Fibroblast of skin of scalp (primary cell): Measurements from ENCODE around the gene DUSP19. TPM values are rescaled to one million over a fixed set of nuclear protein-coding genes. Genes with fewer than 3 reads are reported as not detected.
"Not testable (repeated sequence)": the region's sequence is repeated elsewhere in the genome, so short reads cannot be mapped to it uniquely, and the experiment has no call there.

Experiments
- DNase-seq: peaks from one replicate; pipeline ENCODE4 v3.0.0-alpha.2; 2013
- polyA plus RNA-seq, 2 experiments: library from polyadenylated mRNA; unstranded; fragments of 120-200 nt; gene quantifications; one replicate each; pipeline ENCODE4 v1.2.1, GENCODE V29; 2013; ENCODE audit not compliant: insufficient read length in 2 of 2

DUSP19 gene
- polyA plus RNA-seq (2013, experiment 1 of 2; ENCODE audit: insufficient read length): 1.3 TPM
- 0.96 TPM for polyA plus RNA-seq (2013, experiment 2 of 2; ENCODE audit: insufficient read length)

- DNase-seq: peak; percentile 89
These were observed at the start of gene DUSP19 for GRCh38 chr2:183078464-183079138. TSS of gene DUSP19 (plus strand) at chr2:183078747. CDS start at chr2:183078934, 187 bp downstream.

GRCh38 chr2:183029219-183029618 is 49.3 kb upstream of the DUSP19 start:
- DNase-seq: peak; percentile 59

DNA sequence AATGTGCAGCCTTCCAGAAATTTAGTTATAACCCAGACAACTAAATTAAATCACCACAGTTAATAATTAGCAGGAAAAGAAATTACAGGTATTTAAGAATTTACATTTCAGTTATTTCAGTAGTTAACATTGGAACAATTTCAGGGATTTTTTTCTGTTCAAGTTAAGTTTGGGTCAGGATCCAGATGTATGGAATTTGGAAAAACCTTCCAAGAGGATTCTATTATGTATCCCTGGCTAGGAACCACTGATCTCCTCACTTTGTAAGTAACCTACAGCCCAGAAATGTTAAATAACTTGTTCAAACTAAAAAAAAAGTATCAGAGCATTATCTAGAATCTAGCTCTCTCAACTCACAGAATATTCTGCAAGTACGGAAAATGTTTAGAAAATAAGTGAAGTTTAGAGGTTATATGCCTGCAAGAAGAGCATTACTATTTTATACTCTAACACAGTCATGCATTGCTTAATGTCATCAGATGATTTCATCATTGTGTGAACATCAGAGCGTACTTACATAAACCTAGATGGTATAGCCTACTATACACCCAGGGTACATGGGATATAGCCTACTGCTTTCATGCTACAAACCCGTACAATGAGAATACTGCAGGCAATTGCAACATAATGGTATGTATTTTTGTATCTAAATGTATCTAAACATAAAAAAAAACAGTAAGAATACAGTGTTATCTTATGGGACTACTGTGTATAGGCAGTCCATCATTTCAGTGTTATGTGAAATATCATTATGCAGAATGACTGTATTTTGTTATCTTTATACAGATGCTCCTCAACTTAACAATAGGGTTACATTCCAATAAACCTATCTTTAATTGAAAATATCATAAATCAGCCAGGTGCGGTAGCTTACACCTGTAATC is 46.4 kb upstream of the DUSP19 start:
- DNase-seq: peak; percentile 39

GRCh38 chr2:183033951-183034350 is 44.6 kb upstream of the DUSP19 start:
- DNase-seq: no peak

DNA sequence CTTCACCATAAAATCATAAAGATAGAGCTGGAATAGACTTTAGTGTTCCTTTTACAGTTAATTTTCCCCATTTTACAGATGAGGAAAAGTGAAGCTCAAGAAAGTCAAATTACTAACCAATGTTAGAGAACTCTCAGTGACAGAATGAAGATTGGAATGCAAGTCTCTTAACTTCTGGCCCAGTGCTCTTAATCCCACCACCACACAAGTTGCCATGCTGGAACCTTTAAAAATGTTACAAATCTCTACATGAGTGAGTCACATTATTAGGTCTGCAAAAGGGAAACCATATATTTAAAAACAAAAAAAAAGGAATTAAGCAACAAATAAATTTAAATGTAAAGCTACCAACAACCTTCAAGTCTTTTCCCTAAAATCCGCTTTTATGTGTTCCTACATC is 43.7 kb upstream of the DUSP19 start:
- DNase-seq: peak; percentile 83

DNA sequence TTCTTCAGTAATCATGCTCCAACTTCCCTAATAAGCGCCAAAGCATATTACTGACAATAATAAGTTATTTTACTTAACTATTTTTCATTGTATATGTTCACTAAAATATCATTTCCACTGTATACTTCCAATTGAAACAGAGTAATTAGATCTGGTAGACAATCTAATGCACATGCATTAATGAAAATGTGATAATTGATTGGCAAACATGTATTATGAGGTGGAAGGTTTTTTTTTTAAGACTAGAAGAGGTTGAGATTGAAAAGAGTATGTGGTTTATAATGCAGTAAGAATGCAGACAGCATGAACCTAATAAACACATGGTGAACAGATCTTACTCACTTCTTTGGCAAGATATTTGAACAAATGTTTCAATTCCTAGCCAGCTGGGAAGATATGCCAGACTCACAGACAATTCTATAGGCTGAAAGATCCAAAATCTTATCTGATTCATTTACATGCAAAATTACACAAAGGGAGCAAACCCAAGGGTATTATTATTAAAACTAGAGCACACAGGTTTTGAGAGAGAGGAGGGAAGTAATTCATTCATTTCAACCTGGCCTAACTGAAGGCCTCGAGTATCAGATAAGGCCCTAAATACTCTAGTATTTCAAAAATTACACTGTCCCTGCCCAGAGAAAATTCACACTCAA is 43.1 kb upstream of the DUSP19 start:
- peak; percentile 78 for DNase-seq

GRCh38 chr2:183035954-183036669 is 42.4 kb upstream of the DUSP19 start:
- DNase-seq: no peak

GRCh38 chr2:183037074-183037552 is 41.4 kb upstream of the DUSP19 start:
- DNase-seq: no peak

DNA sequence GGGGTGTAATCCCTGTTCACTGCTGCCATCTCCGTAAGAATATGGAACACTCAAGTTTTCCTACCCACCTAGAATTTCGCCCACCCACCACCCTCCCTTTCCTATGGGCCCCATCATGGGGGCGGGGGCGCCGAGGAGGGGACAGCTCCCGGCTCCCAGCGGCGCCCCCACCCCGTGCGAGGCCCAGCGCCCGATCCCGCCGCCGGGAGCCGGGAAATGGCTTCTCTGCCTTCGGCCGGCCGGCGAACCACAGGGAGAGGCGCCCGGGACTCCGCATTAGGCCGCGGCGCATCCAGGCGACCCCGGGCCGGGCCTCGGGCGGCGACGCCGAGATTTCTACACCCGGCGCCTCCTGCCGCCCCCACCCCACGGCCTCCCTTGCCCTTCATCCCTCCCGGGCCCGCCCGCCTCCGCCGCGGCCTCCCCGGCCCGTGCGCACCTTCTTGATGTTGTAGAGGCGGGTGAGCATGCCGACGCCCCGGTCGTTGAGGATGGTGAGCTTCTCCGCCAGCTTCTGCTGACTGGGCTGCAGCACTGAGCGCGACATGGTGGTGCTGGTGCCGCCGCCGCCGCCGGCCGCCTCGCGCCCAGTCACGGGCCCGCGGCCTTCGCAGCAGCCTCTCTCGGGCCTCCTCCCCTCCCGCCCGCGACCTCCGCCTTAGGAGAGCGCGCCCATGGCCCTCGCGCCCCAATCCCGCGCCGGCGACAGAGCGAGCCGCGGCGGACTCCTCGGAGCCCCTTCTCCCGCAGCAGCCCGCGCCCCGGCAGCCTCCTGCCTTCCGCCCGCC is 40.8 kb upstream of the DUSP19 start:
- peak; percentile 45 for DNase-seq

GRCh38 chr2:183038341-183039300 is 39.9 kb upstream of the DUSP19 start, which contains the start of gene NCKAP1:
TSS of gene NCKAP1 (minus strand) at chr2:183038457. CDS start at chr2:183038099, 358 bp downstream.
- peak; percentile 91 for DNase-seq

- DNase-seq: no peak
These were observed 37.9 kb upstream of the DUSP19 start for GRCh38 chr2:183040604-183041003.

GRCh38 chr2:183043580-183043979 is 35.0 kb upstream of the DUSP19 start:
- not testable (repeated sequence) for DNase-seq

- not testable (repeated sequence) for DNase-seq
These were observed 30.9 kb upstream of the DUSP19 start for GRCh38 chr2:183047486-183048125.

GRCh38 chr2:183049420-183049819 is 29.1 kb upstream of the DUSP19 start:
- DNase-seq: no peak

DNA sequence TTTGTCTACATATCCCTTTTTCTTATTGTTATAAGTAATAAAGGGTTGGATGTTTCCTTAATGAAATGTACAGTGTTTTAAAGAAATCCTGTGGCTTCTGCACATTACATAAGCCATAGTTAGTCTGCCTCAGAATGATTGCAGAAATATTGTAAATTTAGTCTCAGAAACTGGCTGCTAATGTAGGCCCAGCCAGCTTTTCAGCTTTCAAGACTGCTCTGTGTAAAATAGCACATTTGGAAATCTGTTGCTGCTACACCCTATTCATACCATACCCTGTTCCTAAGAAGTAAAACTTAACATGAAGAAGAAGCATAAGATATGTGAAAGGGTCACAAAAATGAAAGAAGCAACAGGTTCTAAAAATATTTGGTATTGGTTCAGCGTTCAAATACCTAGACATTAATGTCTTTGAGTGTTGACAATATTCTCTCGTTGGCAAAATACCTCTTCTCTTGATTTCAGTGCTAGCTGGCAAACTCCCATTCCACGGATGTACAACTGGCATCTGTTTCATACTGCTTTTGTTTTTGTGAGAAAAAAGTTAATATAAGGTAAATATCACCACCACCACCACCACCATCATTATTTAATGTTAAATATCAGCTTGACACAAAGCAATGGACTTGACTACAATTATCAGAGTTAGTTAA is 21.1 kb upstream of the DUSP19 start:
- DNase-seq: no peak

DNA sequence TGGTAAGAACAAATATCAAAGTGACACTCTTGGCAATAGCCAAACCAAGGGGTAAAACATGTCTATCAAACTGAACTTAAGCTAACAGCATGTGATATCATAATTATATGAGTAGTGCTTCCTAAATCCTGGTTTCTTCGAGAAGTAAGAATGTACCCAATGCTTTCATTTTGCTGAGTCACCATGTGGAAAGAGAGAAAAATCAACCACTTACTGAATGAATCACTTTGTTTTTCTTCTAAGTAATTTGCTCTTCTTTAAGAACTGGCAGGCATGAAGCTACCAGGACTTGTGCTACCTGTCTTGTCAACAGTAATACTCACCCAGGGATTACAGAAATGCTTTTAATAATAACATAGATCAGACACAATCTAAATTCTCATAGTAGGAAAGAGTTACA is 19.0 kb upstream of the DUSP19 start:
- DNase-seq: peak; percentile 85

DNA sequence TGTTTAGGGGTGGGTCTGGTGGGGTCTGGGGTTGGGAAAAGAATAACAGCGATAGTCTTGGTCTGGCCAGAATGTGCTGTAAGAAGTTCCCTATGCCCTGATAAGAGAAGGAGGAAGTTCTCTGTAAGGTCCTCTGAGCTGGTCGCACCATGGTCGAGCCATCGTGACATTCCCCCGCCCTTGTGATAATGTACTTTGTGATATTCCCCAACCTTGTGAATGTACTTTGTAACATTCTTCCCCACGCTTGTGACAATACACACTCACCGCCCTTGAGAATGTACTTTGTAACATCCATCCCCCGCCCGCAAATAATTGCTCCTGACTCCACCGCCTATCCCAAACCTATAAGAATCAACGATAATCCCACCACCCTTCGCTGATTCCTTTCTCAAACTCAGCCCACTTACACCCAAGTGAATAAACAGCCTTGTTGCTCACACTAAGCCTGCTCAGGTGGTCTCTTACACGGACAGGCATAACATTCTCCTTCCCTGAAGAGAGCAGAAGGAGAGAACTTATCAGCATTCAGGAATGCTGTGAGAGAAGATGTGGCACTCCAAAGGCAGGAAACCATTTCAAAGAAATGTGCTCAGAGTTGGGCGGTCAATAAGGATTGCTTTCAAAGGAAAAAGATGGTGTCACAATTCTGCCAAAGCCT is 17.8 kb upstream of the DUSP19 start:
- DNase-seq: no peak

GRCh38 chr2:183063083-183063482 is 15.5 kb upstream of the DUSP19 start:
- peak; percentile 55 for DNase-seq
